GM19467 (cell line): Measurements from ENCODE around the gene AHRR.
"Not testable (repeated sequence)": the region's sequence is repeated elsewhere in the genome, so short reads cannot be mapped to it uniquely, and the experiment has no call there.

Experiments
- ATAC-seq: cut with Tn5 transposase; IDR thresholded peaks from one replicate; pipeline ENCODE4 v1.9.1; 2021; ENCODE audit warnings: mild to moderate bottlenecking, moderate library complexity; ENCODE audit not compliant: unreplicated experiment

The AHRR gene

GRCh38 chr5:469752-470483 lies 148.4 kb downstream of the AHRR start:
- ATAC-seq: no peak

- no peak for ATAC-seq
These were observed 149.6 kb downstream of the AHRR start for GRCh38 chr5:470961-471749.

GRCh38 chr5:471750-472058 lies 150.2 kb downstream of the AHRR start:
- no peak for ATAC-seq

GRCh38 chr5:472076-472655 lies 150.7 kb downstream of the AHRR start:
- peak; percentile 14 for ATAC-seq

- ATAC-seq: peak; percentile 63
These were observed 151.4 kb downstream of the AHRR start for GRCh38 chr5:472656-473550.

GRCh38 chr5:473551-474192 lies 152.2 kb downstream of the AHRR start:
- peak; percentile 30 for ATAC-seq

GRCh38 chr5:474232-474839 lies 152.8 kb downstream of the AHRR start:
- not testable (repeated sequence) for ATAC-seq

GRCh38 chr5:474840-475661 lies 153.5 kb downstream of the AHRR start:
- ATAC-seq: no peak

- ATAC-seq: no peak
These were observed 154.2 kb downstream of the AHRR start for GRCh38 chr5:475704-476101.

- no peak for ATAC-seq
These were observed 154.7 kb downstream of the AHRR start for GRCh38 chr5:476102-476813.

- ATAC-seq: no peak
These were observed 155.3 kb downstream of the AHRR start for GRCh38 chr5:476814-477175.

GRCh38 chr5:477247-477646 lies 155.7 kb downstream of the AHRR start:
- ATAC-seq: no peak

GRCh38 chr5:477871-478270 lies 156.4 kb downstream of the AHRR start:
- no peak for ATAC-seq

- ATAC-seq: no peak
These were observed 157.0 kb downstream of the AHRR start for GRCh38 chr5:478369-478981.

GRCh38 chr5:478982-479535 lies 157.5 kb downstream of the AHRR start:
- ATAC-seq: no peak

GRCh38 chr5:479566-480319 lies 158.2 kb downstream of the AHRR start:
- no peak for ATAC-seq

GRCh38 chr5:481347-481746 lies 159.8 kb downstream of the AHRR start:
- ATAC-seq: no peak
